Activated CD8-positive, alpha-beta T cell treated with anti-CD3 and anti-CD28 coated beads, Interleukin-2, amount 10 ng/mL, durations not matched to agents 7 days and 5 days (primary cell): ENCODE measurements around the gene C4B. TPM values are rescaled to one million over a fixed set of nuclear protein-coding genes. Genes with fewer than 3 reads are reported as not detected.
"Not testable (repeated sequence)": the region's sequence is repeated elsewhere in the genome, so short reads cannot be mapped to it uniquely, and the experiment has no call there.

Experiments
- ATAC-seq: fragments of 150-1000 bp; cut with Tn5 transposase; one replicate; pipeline ENCODE4 v1.10.0; 2021; ENCODE audit warnings: moderate library complexity
- CTCF ChIA-PET: fragments of 350-600 bp; sonication (Branson Sonifier 250); formaldehyde crosslinking; loops from one replicate; lab custom pipeline; 2021; ENCODE audit warnings: antibody characterized with exemption; lab: Charles Lee
- POLR2A ChIA-PET: fragments of 350-600 bp; sonication (Branson Sonifier 250); formaldehyde crosslinking; loops from one replicate; lab custom pipeline; 2021; ENCODE audit warnings: antibody characterized with exemption; lab: Charles Lee
- DNase-seq: peaks from one replicate; pipeline ENCODE4 v3.0.0-alpha.2; 2020
- H3K27ac Mint-ChIP-seq: one replicate; pipeline ENCODE4 v1.8.0; 2021; ENCODE audit warnings: mild to moderate bottlenecking, mixed read lengths
- H3K27me3 Mint-ChIP-seq: one replicate; pipeline ENCODE4 v1.8.0; 2021; ENCODE audit warnings: low read depth, mixed read lengths
- H3K36me3 Mint-ChIP-seq: one replicate; pipeline ENCODE4 v1.8.0; 2021; ENCODE audit warnings: low read depth, mixed read lengths
- H3K4me1 Mint-ChIP-seq: one replicate; pipeline ENCODE4 v1.8.0; 2021; ENCODE audit warnings: low read depth, mixed read lengths
- H3K4me3 Mint-ChIP-seq: one replicate; pipeline ENCODE4 v1.8.0; 2021; ENCODE audit warnings: mild to moderate bottlenecking, mixed read lengths
- H3K9me3 Mint-ChIP-seq: one replicate; pipeline ENCODE4 v1.8.0; 2022; ENCODE audit warnings: mixed read lengths; ENCODE audit not compliant: insufficient read depth
- total RNA-seq, 2 experiments: library from RNA; stranded (reverse); gene quantifications; one replicate each; pipeline ENCODE4 v1.2.3, GENCODE V29; 2021

C4B gene
- total RNA-seq, 2 experiments from 2014 or later: 2.9 to 3.5 TPM

DNA sequence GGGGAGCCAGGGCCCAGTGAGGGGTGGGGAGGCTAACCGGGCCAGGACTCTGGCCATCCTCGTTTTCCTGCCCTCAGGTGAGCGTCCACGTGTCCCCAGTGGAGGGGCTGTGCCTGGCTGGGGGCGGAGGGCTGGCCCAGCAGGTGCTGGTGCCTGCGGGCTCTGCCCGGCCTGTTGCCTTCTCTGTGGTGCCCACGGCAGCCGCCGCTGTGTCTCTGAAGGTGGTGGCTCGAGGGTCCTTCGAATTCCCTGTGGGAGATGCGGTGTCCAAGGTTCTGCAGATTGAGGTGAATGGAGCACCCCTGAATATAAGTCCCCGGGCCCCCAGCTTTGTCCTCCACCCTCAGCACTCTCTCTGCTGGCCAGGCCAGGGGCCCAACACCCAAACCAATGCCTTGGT, 20.2 kb upstream of the C4B start:
- H3K27me3 Mint-ChIP-seq, POLR2A ChIA-PET, H3K27ac Mint-ChIP-seq, H3K4me3 Mint-ChIP-seq, DNase-seq, H3K9me3 Mint-ChIP-seq, CTCF ChIA-PET, H3K36me3 Mint-ChIP-seq, ATAC-seq, H3K4me1 Mint-ChIP-seq: not testable (repeated sequence)

DNA sequence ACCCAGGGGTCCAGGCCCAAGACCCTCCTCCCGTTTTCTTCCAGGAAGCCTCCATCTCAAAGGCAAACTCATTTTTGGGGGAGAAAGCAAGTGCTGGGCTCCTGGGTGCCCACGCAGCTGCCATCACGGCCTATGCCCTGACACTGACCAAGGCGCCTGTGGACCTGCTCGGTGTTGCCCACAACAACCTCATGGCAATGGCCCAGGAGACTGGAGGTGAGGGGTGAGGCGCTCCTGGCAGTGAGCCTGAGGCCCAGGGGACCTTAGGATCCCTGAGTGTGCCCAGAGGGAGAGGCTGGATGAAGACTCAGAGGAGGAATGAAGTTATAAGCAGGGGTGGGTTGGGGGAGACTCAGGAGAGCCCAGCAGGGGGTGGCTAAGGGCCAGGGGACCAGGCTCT, 18.2 kb upstream of the C4B start:
- POLR2A ChIA-PET, CTCF ChIA-PET, H3K9me3 Mint-ChIP-seq, H3K27ac Mint-ChIP-seq, H3K36me3 Mint-ChIP-seq, H3K27me3 Mint-ChIP-seq, DNase-seq, H3K4me3 Mint-ChIP-seq, H3K4me1 Mint-ChIP-seq, ATAC-seq: not testable (repeated sequence)

DNA sequence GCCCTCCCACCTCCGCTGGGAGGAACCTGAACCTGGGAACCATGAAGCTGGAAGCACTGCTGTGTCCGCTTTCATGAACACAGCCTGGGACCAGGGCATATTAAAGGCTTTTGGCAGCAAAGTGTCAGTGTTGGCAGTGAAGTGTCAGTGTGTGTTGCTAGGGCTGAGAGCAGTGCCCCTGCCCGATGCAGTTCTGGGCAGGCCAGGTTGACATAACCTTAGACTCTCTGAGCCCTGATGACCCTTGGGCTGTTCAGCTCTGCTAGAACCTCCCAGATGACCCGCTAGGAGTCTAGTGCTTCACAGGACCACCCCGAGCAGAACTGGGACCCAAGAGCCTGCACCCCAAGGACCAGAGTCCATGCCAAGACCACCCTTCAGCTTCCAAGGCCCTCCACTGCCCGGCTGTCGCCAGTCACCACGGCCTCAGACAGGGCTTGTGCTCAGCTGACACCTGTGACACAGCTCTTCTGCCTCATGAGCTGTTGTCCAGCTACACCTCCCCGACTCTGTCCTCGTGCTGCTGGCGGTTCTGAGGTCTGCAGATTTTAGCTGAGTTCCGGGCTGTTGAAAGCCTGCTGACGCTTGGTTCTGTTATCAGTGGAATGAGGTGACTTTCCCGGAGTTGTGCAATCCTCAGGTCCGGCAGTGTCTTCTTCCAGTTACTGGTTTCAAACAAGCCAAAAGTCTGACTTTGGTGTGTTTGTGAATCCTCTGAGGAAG, 11.9 kb upstream of the C4B start:
- H3K27me3 Mint-ChIP-seq, H3K36me3 Mint-ChIP-seq, DNase-seq, POLR2A ChIA-PET, H3K27ac Mint-ChIP-seq, CTCF ChIA-PET, H3K4me3 Mint-ChIP-seq, H3K9me3 Mint-ChIP-seq, ATAC-seq: not testable (repeated sequence)
- H3K4me1 Mint-ChIP-seq: peaks cover 11% of the 10 kb centered on the region

DNA sequence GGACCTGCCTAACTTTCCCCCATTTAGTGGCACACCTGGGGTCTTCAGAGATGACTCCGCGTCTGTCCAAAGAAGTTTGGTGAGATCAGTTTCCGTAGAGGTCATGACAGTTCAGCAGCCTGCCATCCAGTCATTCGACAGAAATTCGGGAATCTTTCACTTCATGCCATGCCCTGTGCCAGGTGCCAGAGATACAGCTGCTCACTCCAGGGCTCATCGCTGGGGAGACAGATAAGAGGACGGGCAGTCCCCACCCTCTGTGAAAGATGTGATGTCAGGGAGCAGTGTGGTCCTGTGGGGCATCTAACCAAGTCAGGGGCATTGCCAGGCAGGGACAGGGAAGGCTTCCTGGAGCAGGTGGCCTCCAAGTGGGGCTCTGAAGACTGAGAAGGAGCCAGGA, 11.3 kb upstream of the C4B start:
- CTCF ChIA-PET, H3K27ac Mint-ChIP-seq, POLR2A ChIA-PET, H3K4me3 Mint-ChIP-seq, DNase-seq, H3K27me3 Mint-ChIP-seq, H3K9me3 Mint-ChIP-seq, H3K36me3 Mint-ChIP-seq, ATAC-seq: not testable (repeated sequence)
- peaks cover 11% of the 10 kb centered on the region for H3K4me1 Mint-ChIP-seq

DNA sequence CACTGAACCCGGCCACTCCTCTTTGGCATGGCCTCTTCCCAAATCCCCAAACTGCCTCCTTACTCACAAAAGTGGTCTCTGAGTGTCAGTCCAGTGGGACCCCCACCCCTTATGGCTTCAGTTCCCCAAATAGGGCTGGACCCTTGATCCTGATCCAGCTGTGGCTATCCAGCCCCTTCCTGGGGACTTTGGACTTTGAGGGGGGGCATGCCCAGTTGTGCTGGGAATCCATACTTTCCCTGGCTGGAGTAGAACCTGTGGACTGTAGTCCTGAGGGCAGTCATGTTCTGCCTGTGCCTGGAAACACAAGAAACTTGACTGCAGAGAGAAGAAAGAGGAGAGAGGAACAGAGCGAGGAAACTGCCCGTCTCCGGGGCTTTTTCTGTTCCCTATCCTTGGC, 10.2 kb upstream of the C4B start:
- H3K27ac Mint-ChIP-seq, ATAC-seq, CTCF ChIA-PET, H3K27me3 Mint-ChIP-seq, POLR2A ChIA-PET, H3K4me3 Mint-ChIP-seq, DNase-seq, H3K9me3 Mint-ChIP-seq, H3K36me3 Mint-ChIP-seq: not testable (repeated sequence)
- H3K4me1 Mint-ChIP-seq: peaks cover 11% of the 10 kb centered on the region

DNA sequence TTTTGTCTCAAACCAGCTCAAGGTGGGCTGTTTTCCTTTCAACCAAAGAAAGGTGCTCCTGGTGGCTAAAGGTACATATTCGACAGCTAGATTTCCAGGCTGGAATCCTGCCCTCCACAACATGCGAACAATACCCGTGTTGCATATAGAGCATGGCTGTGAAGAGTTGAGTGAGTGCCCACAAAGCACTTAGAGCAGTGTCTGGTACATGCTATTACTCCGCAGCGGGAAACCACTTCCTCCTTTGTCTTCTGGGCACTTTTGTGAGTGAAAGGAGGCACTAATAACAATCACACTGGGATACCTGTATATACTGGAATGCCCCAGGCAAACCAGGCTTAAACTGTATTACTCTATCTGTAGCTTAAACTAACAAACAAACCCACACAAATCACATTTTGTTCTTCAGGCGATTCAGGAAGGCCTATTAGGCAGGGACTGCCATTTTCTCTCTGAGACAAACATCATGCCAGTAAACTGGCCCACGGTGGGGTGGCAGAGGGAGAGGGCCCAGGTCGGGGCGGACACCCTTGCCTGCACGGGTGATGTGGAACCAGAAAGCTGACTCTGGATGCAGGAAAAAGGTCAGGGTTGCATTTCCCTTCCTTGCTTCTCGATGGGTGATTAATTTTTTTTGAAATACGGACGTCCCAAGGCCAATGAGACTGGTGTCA, 9.6 kb upstream of the C4B start:
- peak; percentile 83 for ATAC-seq
- CTCF ChIA-PET, POLR2A ChIA-PET, DNase-seq, H3K36me3 Mint-ChIP-seq, H3K4me3 Mint-ChIP-seq, H3K27me3 Mint-ChIP-seq, H3K9me3 Mint-ChIP-seq: not testable (repeated sequence)
- peaks cover 11% of the 10 kb centered on the region for H3K4me1 Mint-ChIP-seq
- peak overlapping the region; percentile 61 for H3K27ac Mint-ChIP-seq

DNA sequence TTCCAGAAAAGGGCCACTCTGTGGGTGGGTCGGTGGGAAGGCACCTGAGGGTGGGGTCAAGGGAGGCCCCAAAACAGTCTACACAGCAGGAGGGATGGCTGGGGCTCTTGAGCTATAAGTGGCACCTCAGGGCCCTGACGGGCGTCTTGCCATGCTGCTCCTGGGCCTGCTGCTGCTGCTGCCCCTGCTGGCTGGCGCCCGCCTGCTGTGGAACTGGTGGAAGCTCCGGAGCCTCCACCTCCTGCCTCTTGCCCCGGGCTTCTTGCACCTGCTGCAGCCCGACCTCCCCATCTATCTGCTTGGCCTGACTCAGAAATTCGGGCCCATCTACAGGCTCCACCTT, 9.1 kb upstream of the C4B start:
- ATAC-seq, H3K9me3 Mint-ChIP-seq, H3K27me3 Mint-ChIP-seq, H3K4me3 Mint-ChIP-seq, DNase-seq, CTCF ChIA-PET, POLR2A ChIA-PET, H3K36me3 Mint-ChIP-seq, H3K27ac Mint-ChIP-seq: not testable (repeated sequence)
- peaks cover 11% of the 10 kb centered on the region for H3K4me1 Mint-ChIP-seq

DNA sequence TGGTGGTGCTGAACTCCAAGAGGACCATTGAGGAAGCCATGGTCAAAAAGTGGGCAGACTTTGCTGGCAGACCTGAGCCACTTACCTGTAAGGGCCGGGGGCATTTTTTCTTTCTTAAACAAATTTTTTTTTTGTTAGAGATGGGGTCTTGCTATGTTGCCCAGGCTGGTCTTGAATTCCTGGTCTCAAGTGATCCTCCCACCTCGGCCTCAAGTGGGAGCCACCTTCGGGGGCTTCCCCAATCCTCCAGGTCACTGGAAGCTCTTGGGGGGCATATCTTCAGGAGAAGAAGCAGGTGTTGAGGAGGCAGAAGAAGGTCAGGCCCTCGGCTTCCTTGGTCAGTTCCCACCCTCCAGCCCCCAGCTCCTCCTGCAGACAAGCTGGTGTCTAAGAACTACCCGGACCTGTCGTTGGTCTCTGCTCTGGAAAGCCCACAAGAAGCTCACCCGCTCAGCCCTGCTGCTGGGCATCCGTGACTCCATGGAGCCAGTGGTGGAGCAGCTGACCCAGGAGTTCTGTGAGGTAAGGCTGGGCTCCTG, 8.5 kb upstream of the C4B start:
- POLR2A ChIA-PET, H3K4me3 Mint-ChIP-seq, H3K27ac Mint-ChIP-seq, H3K27me3 Mint-ChIP-seq, H3K36me3 Mint-ChIP-seq, H3K9me3 Mint-ChIP-seq, DNase-seq, ATAC-seq, CTCF ChIA-PET: not testable (repeated sequence)
- peaks cover 11% of the 10 kb centered on the region for H3K4me1 Mint-ChIP-seq

DNA sequence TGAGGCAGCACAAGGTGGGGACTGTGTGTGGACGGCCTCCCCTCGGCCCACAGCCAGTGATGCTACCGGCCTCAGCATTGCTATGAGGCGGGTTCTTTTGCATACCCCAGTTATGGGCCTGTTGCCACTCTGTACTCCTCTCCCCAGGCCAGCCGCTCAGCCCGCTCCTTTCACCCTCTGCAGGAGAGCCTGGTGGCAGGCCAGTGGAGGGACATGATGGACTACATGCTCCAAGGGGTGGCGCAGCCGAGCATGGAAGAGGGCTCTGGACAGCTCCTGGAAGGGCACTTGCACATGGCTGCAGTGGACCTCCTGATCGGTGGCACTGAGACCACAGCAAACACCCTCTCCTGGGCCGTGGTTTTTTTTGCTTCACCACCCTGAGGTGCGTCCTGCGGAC, 7.5 kb upstream of the C4B start:
- DNase-seq, H3K36me3 Mint-ChIP-seq, CTCF ChIA-PET, H3K27me3 Mint-ChIP-seq, ATAC-seq, H3K27ac Mint-ChIP-seq, POLR2A ChIA-PET, H3K4me3 Mint-ChIP-seq, H3K9me3 Mint-ChIP-seq: not testable (repeated sequence)
- peaks cover 11% of the 10 kb centered on the region for H3K4me1 Mint-ChIP-seq

DNA sequence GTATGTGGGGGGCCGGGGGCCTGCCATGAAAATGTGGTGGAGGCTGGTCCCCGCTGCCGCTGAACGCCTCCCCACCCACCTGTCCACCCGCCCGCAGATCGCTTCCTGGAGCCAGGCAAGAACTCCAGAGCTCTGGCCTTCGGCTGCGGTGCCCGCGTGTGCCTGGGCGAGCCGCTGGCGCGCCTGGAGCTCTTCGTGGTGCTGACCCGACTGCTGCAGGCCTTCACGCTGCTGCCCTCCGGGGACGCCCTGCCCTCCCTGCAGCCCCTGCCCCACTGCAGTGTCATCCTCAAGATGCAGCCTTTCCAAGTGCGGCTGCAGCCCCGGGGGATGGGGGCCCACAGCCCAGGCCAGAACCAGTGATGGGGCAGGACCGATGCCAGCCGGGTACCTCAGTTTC, 6.6 kb upstream of the C4B start:
- peaks cover 11% of the 10 kb centered on the region for H3K4me1 Mint-ChIP-seq
- H3K36me3 Mint-ChIP-seq, POLR2A ChIA-PET, ATAC-seq, DNase-seq, H3K9me3 Mint-ChIP-seq, H3K27me3 Mint-ChIP-seq, H3K4me3 Mint-ChIP-seq, CTCF ChIA-PET, H3K27ac Mint-ChIP-seq: not testable (repeated sequence)

DNA sequence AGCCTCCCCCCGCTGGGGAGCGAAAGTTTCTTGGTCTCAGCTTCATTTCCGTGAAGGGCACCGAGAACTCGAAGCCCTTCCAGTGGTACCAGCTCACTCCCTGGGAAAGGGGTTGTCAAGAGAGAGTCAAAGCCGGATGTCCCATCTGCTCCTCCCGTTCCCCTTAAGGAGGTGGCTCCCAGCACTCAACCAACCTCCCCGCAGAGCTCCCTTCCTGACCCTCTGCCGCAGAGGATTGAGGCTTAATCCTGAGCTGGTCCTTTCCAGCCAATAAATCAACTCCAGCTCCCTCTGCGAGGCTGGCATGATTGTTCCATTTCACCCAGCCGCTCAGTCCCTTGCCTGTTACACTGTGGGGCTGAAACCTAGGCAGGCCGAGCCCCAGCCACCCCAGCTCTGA, 6.0 kb upstream of the C4B start:
- H3K27me3 Mint-ChIP-seq, ATAC-seq, H3K4me3 Mint-ChIP-seq, H3K27ac Mint-ChIP-seq, DNase-seq, H3K9me3 Mint-ChIP-seq, POLR2A ChIA-PET, H3K36me3 Mint-ChIP-seq, CTCF ChIA-PET: not testable (repeated sequence)
- H3K4me1 Mint-ChIP-seq: peaks cover 11% of the 10 kb centered on the region

DNA sequence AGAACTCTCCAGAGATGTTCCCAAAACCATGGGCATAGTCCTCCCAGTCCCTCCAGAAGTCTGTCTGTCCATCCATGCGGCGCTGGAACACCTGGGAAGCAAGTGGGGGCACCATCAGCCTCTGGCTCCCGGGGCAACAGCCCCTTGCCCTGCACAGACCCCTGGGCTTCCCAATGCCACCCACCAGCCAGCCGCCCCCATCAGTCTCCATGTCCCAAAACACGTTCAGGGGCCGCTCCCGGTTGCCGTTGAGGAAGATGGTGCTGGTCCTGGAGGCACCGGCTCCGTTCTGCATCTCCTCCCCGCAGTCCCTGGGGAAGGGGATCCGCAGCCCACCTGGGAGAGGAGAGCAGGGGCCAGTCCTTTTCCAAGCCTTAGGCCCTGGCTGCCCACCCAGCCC, 5.1 kb upstream of the C4B start:
- H3K4me1 Mint-ChIP-seq, H3K27me3 Mint-ChIP-seq, H3K9me3 Mint-ChIP-seq, ATAC-seq, POLR2A ChIA-PET, DNase-seq, H3K36me3 Mint-ChIP-seq, H3K4me3 Mint-ChIP-seq, H3K27ac Mint-ChIP-seq, CTCF ChIA-PET: not testable (repeated sequence)
